NCI-H526 (cell line): Measurements from ENCODE around the gene MYO7B.

Source experiments
- DNase-seq, 2 experiments: peaks; one replicate each; lab custom pipeline; 2025; lab: John Stamatoyannopoulos, UW

The MYO7B gene

GRCh38 chr2:127626175-127626574, 90.7 kb downstream of the MYO7B start:
- peak in 1 of 2 experiments; percentile 20 for DNase-seq

- no peak for DNase-seq
These were observed 91.6 kb downstream of the MYO7B start for GRCh38 chr2:127626917-127627739.

GRCh38 chr2:127627740-127628571, 92.5 kb downstream of the MYO7B start:
- DNase-seq, result no peak

GRCh38 chr2:127628767-127629614, 93.5 kb downstream of the MYO7B start:
- no peak for DNase-seq

GRCh38 chr2:127629637-127630036, 94.2 kb downstream of the MYO7B start:
- no peak for DNase-seq

- no peak for DNase-seq
These were observed 94.8 kb downstream of the MYO7B start for GRCh38 chr2:127630096-127630863.

GRCh38 chr2:127630864-127631540, 95.5 kb downstream of the MYO7B start:
- no peak for DNase-seq

GRCh38 chr2:127631541-127631996, 96.1 kb downstream of the MYO7B start:
- no peak for DNase-seq

GRCh38 chr2:127631997-127632581, 96.6 kb downstream of the MYO7B start:
- no peak for DNase-seq

GRCh38 chr2:127632592-127633489, 97.4 kb downstream of the MYO7B start:
- no peak for DNase-seq

GRCh38 chr2:127633556-127634065, 98.1 kb downstream of the MYO7B start:
- no peak for DNase-seq

- DNase-seq, result no peak
These were observed 98.7 kb downstream of the MYO7B start for GRCh38 chr2:127634066-127634617.

- DNase-seq, result no peak
These were observed 99.3 kb downstream of the MYO7B start for GRCh38 chr2:127634626-127635379.

GRCh38 chr2:127635380-127636237, 100.1 kb downstream of the MYO7B start:
- no peak for DNase-seq

GRCh38 chr2:127636248-127637235, 101.1 kb downstream of the MYO7B start:
- no peak for DNase-seq

- DNase-seq, result no peak
These were observed 101.8 kb downstream of the MYO7B start for GRCh38 chr2:127637236-127637630.
